ENCODE data around the gene HHIPL1.
"Not testable (repeated sequence)": the region's sequence is repeated elsewhere in the genome, so short reads cannot be mapped to it uniquely, and the experiment has no call there.

Gene HHIPL1

GRCh38 chr14:99656171-99656570 lies 11.2 kb downstream of the HHIPL1 start:
- DNase-seq (ENCODE audit: extremely low spot score, insufficient read length, low read depth), result no peak
- no peak for FAIRE-seq

GRCh38 chr14:99657645-99658155 lies 12.8 kb downstream of the HHIPL1 start:
- no peak for DNase-seq (ENCODE audit: extremely low spot score, insufficient read length, low read depth)
- no peak for FAIRE-seq

GRCh38 chr14:99658218-99658845 lies 13.4 kb downstream of the HHIPL1 start:
- no peak for DNase-seq (ENCODE audit: extremely low spot score, insufficient read length, low read depth)
- no peak for FAIRE-seq

GRCh38 chr14:99659333-99659741 lies 14.4 kb downstream of the HHIPL1 start:
- FAIRE-seq (no peak), DNase-seq (ENCODE audit: extremely low spot score, insufficient read length, low read depth) (no peak)

GRCh38 chr14:99660006-99660566 lies 15.2 kb downstream of the HHIPL1 start:
- DNase-seq (ENCODE audit: extremely low spot score, insufficient read length, low read depth) (no peak), FAIRE-seq (no peak)

- no peak for DNase-seq (ENCODE audit: extremely low spot score, insufficient read length, low read depth)
- no peak for FAIRE-seq
Observed at GRCh38 chr14:99660794-99661193, 15.9 kb downstream of the HHIPL1 start.

- not testable (repeated sequence) for DNase-seq (ENCODE audit: extremely low spot score, insufficient read length, low read depth); FAIRE-seq
Observed at GRCh38 chr14:99661206-99661605, 16.3 kb downstream of the HHIPL1 start.

GRCh38 chr14:99662846-99663245 lies 17.9 kb downstream of the HHIPL1 start:
- DNase-seq (ENCODE audit: extremely low spot score, insufficient read length, low read depth) (no peak), FAIRE-seq (no peak)

- DNase-seq (ENCODE audit: extremely low spot score, insufficient read length, low read depth) (no peak), FAIRE-seq (no peak)
Observed at GRCh38 chr14:99663386-99664057, 18.6 kb downstream of the HHIPL1 start.

GRCh38 chr14:99664058-99664936 lies 19.4 kb downstream of the HHIPL1 start:
- FAIRE-seq (no peak), DNase-seq (ENCODE audit: extremely low spot score, insufficient read length, low read depth) (no peak)

GRCh38 chr14:99664937-99665273 lies 20.0 kb downstream of the HHIPL1 start:
- FAIRE-seq (peak; percentile 60), DNase-seq (ENCODE audit: extremely low spot score, insufficient read length, low read depth) (no peak)

GRCh38 chr14:99666533-99666932 lies 21.6 kb downstream of the HHIPL1 start:
- no peak for FAIRE-seq

GRCh38 chr14:99667045-99667444 lies 22.1 kb downstream of the HHIPL1 start:
- FAIRE-seq, result no peak
- DNase-seq (ENCODE audit: extremely low spot score, insufficient read length, low read depth), result no peak

More at GRCh38 chr14:99666533-99666932, 21.6 kb downstream of the HHIPL1 start:
- DNase-seq (ENCODE audit: extremely low spot score, insufficient read length, low read depth), result no peak

GRCh38 chr14:99667821-99668220 lies 22.9 kb downstream of the HHIPL1 start:
- FAIRE-seq, result no peak
- no peak for DNase-seq (ENCODE audit: extremely low spot score, insufficient read length, low read depth)

GRCh38 chr14:99668307-99669295 lies 23.7 kb downstream of the HHIPL1 start:
- FAIRE-seq (no peak), DNase-seq (ENCODE audit: extremely low spot score, insufficient read length, low read depth) (no peak)

- FAIRE-seq (no peak), DNase-seq (ENCODE audit: extremely low spot score, insufficient read length, low read depth) (no peak)
Observed at GRCh38 chr14:99670361-99671234, 25.7 kb downstream of the HHIPL1 start.

GRCh38 chr14:99671235-99672224 lies 26.6 kb downstream of the HHIPL1 start:
- no peak for DNase-seq (ENCODE audit: extremely low spot score, insufficient read length, low read depth)
- FAIRE-seq, result no peak

All from GM18507 (cell line).